Osteocyte (in vitro differentiated cells): Measurements from ENCODE around the gene GSTP1. TPM values are rescaled to one million over a fixed set of nuclear protein-coding genes. Genes with fewer than 3 reads are reported as not detected.

Source experiments
- DNase-seq: peaks from one replicate; pipeline ENCODE4 v3.0.0; 2021; ENCODE audit warnings: mixed read lengths; ENCODE audit not compliant: unreplicated experiment; ENCODE audit errors: extremely low spot score
- H3K27ac Mint-ChIP-seq: one replicate; pipeline ENCODE4 v1.8.0; 2021; ENCODE audit warnings: mild to moderate bottlenecking, mixed read lengths; ENCODE audit not compliant: unreplicated experiment
- H3K27me3 Mint-ChIP-seq: one replicate; pipeline ENCODE4 v1.8.0; 2021; ENCODE audit warnings: mixed read lengths; ENCODE audit not compliant: unreplicated experiment
- H3K36me3 Mint-ChIP-seq: one replicate; pipeline ENCODE4 v1.8.0; 2021; ENCODE audit warnings: mixed read lengths; ENCODE audit not compliant: unreplicated experiment
- H3K4me1 Mint-ChIP-seq: one replicate; pipeline ENCODE4 v1.8.0; 2021; ENCODE audit warnings: mixed read lengths; ENCODE audit not compliant: unreplicated experiment
- H3K4me3 Mint-ChIP-seq: one replicate; pipeline ENCODE4 v1.8.0; 2021; ENCODE audit warnings: mild to moderate bottlenecking, moderate library complexity, mixed read lengths; ENCODE audit not compliant: unreplicated experiment
- H3K9me3 Mint-ChIP-seq: one replicate; pipeline ENCODE4 v1.8.0; 2021; ENCODE audit warnings: mixed read lengths; ENCODE audit not compliant: unreplicated experiment
- CTCF ChIP-seq: fragments of 200-600 bp; sonication (generic); IDR thresholded peaks from 2 replicates; pipeline ENCODE4 v1.5.0; 2021; ENCODE audit warnings: antibody characterized with exemption, mild to moderate bottlenecking, moderate library complexity
- total RNA-seq: library from RNA; stranded (reverse); gene quantifications from 2 replicates; pipeline ENCODE4 v1.2.1, GENCODE V29; 2021

GSTP1 gene
- total RNA-seq, 1 donor from 2014 or later, result 544 TPM

GRCh38 chr11:67538823-67539505 lies 44.6 kb upstream of the GSTP1 start:
- Mint-ChIP-seq H3K9me3 (peaks cover 2% of the 10 kb centered on the region), H3K4me3 (no peak overlapping the region), H3K4me1 (no peaks in the 10 kb centered on the region), H3K27ac (no peak overlapping the region), H3K36me3 (no peaks in the 10 kb centered on the region), H3K27me3 (no peaks in the 10 kb centered on the region)
- DNase-seq, result no peak
- no peak for TF ChIP-seq CTCF

GRCh38 chr11:67539550-67539949 lies 44.1 kb upstream of the GSTP1 start:
- no peaks in the 10 kb centered on the region for H3K36me3 Mint-ChIP-seq
- H3K4me3 Mint-ChIP-seq, result no peak overlapping the region
- no peaks in the 10 kb centered on the region for H3K9me3 Mint-ChIP-seq
- TF ChIP-seq CTCF, result no peak
- H3K27me3 Mint-ChIP-seq, result no peaks in the 10 kb centered on the region
- no peak for DNase-seq
- no peak overlapping the region for H3K27ac Mint-ChIP-seq
- peaks cover 2% of the 10 kb centered on the region for H3K4me1 Mint-ChIP-seq

- no peak overlapping the region for H3K4me3 Mint-ChIP-seq
- no peak for TF ChIP-seq CTCF
- H3K9me3 Mint-ChIP-seq, result no peaks in the 10 kb centered on the region
- peaks cover 8% of the 10 kb centered on the region for H3K27me3 Mint-ChIP-seq
- H3K4me1 Mint-ChIP-seq, result peaks cover 5% of the 10 kb centered on the region
- H3K27ac Mint-ChIP-seq, result no peak overlapping the region
- no peak for DNase-seq
- no peaks in the 10 kb centered on the region for H3K36me3 Mint-ChIP-seq
These were observed 42.4 kb upstream of the GSTP1 start for GRCh38 chr11:67541198-67541597.

- Mint-ChIP-seq H3K27me3 (peaks cover 13% of the 10 kb centered on the region), H3K27ac (no peak overlapping the region)
These were observed 41.4 kb upstream of the GSTP1 start for GRCh38 chr11:67542169-67542568.

GRCh38 chr11:67542971-67543370 lies 40.6 kb upstream of the GSTP1 start:
- Mint-ChIP-seq H3K9me3 (no peaks in the 10 kb centered on the region), H3K4me3 (no peak overlapping the region), H3K27me3 (peaks cover 15% of the 10 kb centered on the region), H3K36me3 (no peaks in the 10 kb centered on the region), H3K4me1 (peaks cover 5% of the 10 kb centered on the region), H3K27ac (no peak overlapping the region)
- DNase-seq, result no peak
- TF ChIP-seq CTCF, result no peak

More at GRCh38 chr11:67542169-67542568, 41.4 kb upstream of the GSTP1 start:
- TF ChIP-seq CTCF, result no peak
- DNase-seq, result no peak
- Mint-ChIP-seq H3K4me1 (peaks cover 5% of the 10 kb centered on the region), H3K4me3 (no peak overlapping the region), H3K36me3 (no peaks in the 10 kb centered on the region), H3K9me3 (no peaks in the 10 kb centered on the region)
